Prostate gland (tissue), 2 donors: ENCODE measurements around the gene GALNT14.

ENCODE experiments used
- CTCF ChIP-seq, 4 experiments: fragments of 200-600 bp in 2 of 4; fragments of 450-650 bp in 2 of 4; sonication (generic) in 2 of 4; IDR thresholded peaks; 1 replicate in 3 of 4; 2 replicates in 1 of 4; pipeline ENCODE4 v1.5.1; 2016 to 2019; ENCODE audit warnings: antibody characterized with exemption in 4 of 4, mild to moderate bottlenecking in 2 of 4, moderate library complexity in 2 of 4
- POLR2AphosphoS5 ChIP-seq: sonication (generic); formaldehyde crosslinking; IDR thresholded peaks from one replicate; pipeline ENCODE4 v1.6.1; 2017; ENCODE audit warnings: antibody characterized with exemption

- no peak for TF ChIP-seq CTCF (IDR thresholded peaks at IDR 0.05)
- no peak for TF ChIP-seq POLR2AphosphoS5
These were observed 163.7 kb downstream of the GALNT14 start for GRCh38 chr2:30974554-30974953.
